Cortex of kidney (tissue), 1 donor: ENCODE results near the gene PHC2.
"Not testable (repeated sequence)": the region's sequence is repeated elsewhere in the genome, so short reads cannot be mapped to it uniquely, and the experiment has no call there.

Experiments
- DNase-seq: peaks from one replicate; lab custom pipeline; 2025; lab: John Stamatoyannopoulos, UW

The PHC2 gene

DNA sequence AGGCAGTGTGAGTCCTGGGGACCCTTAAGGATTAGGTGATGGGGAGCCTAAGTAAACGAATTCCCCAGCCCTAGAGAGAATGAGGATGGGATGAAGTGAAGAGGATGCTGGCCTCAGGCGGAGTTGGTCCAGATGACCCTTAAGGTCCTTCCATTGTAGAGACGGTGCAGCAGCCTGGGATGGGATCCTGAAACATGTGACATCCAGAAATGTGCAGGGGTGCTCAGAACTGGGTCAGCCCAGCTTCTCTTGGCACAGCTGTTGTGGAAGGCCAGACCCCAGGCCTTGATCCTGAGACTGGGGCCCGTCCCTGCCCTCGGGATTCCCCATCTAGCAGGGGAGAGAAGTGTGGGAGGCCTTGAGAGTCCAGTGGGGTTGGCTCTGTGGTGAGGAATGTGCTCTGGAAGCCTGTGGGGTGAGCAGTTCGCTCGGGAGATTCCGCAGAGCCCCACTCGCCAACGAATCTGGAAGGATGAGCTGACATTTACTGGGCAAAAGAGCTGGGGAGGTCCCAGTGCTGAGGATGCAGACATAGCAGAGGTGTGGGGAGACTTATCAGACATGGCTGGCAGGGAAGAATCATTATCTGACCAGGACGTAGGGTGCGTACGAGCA, 138.1 kb downstream of the PHC2 start:
- no peak for DNase-seq

DNA sequence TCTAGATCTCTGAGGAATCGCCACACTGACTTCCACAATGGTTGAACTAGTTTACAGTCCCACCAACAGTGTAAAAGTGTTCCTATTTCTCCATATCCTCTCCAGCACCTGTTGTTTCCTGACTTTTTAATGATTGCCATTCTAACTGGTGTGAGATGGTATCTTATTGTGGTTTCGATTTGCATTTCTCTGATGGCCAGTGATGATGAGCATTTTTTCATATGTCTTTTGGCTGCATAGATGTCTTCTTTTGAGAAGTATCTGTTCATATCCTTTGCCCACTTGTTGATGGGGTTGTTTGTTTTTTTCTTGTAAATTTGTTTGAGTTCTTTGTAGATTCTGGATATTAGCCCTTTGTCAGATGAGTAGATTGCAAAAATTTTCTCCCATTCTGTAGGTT, 140.3 kb downstream of the PHC2 start:
- DNase-seq = not testable (repeated sequence)

DNA sequence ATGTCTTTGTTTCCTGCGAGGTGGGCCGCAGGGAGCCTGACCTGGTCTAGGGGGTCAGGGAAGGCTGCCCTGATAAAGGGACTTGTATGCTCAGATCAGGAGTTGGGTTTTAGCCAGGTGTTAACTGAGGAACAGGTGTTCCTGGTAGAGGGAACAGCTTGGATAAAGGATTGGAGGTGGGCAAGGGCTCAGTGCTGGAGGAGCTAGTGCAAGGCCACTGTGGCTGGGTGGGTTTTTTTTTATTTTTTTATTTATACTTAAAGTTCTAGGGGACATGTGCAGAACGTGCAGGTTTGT, 141.1 kb downstream of the PHC2 start:
- no peak for DNase-seq

DNA sequence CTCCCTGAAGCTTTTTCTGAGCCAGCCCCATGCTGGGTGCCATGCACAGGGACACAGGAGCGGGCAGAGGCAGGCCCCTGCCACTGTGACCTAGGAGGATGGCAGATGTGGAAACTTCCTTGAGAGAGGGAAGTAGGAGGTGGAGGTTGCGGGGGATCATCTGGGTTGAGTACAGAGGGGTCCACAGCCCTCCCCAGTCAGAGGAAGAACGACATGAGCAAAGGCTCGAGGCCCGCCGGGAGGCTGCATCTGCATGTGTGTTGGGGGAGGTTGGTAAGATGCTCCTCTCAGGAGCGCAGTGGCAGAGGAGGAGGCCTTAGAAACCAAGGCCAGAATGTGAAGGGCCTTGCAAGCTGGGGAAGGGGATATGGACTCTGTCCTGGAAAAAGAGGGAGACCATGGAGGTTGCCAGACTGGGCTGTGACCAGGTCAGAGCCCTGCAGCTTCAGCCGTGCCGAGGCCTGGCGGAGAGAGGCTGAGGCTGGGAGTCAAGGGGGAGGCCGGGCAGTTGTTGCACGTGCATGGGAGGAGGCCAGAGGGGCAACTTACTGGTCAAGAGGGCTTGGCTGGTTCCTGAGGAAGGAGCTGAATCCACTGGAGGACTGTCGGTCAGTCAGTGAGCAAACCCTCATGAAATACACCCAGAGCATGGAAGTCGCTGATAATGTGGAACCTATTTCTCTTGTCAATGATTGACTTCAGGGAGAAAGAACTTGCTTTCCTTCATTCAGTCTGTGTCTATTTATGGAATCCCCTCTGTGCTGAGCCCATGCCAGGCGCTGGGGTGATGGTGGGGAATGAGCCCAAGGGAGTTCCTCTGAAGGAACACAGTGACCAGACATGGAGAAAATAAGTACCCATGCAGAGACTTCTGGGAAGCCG, 141.7 kb downstream of the PHC2 start:
- DNase-seq = no peak

DNA sequence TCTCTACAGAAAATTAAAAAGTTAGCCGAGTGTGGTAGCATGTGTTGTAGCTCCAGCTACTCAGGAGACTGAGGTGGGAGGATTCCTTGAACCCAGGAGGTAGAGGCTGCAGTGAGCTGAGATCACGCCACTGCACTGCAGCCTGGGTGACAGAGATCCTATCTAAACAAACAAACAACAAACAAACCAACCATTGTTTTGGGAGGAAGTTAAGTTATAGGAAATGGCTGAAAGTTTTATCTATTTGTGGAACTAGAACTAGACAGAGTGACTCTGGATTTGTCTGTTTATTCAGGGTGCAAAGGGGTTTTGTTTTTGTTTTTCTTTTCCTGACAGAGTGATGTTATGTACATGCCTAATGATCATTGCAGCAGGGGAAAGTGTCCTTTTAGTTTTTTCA, 143.6 kb downstream of the PHC2 start:
- DNase-seq = no peak

DNA sequence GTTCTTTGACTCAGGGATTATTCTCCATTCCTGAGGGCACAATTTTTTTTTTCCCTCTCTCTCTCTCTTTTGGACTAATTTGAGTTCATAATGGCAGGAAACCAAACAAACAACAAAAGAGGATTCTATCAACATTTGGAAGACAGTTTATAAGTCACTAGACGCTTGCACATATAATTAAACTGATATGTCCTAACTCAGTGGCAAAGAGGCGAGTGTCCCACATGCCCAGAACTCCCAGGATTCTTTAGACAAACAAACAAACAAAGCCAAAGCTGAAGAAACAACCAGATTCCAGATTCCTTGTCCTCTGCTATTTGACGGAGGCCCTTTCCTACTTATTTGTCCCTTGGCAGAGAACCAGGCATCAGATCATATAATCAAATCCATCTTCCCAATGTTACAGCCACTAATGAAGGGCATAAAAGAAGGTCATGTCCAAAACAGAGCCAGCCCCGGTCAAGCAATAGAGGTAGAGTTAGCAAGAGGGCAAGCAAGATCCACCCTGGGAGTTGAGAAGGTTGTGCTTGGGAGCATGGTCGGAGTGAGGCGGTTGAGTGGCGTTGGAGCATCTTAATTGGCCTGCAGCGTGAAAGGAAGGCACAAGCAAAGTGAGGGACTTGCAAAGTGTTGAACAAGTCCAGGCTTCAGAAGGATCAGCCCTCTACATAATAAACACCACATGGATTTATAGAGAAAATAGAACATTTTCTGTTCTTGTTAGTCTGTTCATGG, 144.3 kb downstream of the PHC2 start:
- DNase-seq = no peak

DNA sequence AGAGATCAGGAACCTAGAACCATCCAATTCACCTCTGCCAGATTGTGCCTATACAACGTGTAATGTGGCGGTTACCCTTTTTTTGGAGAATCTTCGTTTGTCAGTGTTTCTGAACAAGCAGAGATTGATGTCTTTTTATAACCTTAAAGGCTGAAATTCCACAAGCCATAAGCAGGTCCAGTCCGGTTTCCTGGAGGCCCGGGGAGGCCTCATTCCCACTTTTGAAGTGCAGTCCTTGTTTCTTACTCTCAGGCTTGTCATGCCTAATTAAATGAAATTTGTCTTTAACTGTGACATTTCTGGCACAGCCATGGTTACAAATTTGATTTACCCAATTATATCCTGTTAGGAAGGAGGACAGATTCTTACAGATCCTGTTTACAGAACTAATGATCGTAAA, 146.8 kb downstream of the PHC2 start:
- no peak for DNase-seq

DNA sequence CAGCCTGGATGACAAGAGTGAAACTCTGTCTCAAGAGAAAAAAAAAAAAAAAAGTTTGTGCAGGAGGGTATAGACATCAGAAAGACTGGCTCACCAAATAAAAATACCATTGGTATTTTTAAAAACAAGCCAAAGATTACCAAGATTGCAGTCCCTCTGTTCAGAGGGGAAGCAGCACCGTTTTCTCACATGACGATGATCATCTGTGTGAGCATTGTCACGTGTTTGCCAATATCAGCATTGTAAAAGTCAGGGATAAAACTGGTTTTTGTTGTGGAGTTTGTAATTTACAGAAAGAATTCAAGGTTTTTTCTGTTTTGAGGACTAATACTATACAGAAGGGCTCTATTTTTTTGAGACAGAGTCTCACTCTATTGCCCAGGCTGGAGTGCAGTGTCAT, 148.1 kb downstream of the PHC2 start:
- no peak for DNase-seq

DNA sequence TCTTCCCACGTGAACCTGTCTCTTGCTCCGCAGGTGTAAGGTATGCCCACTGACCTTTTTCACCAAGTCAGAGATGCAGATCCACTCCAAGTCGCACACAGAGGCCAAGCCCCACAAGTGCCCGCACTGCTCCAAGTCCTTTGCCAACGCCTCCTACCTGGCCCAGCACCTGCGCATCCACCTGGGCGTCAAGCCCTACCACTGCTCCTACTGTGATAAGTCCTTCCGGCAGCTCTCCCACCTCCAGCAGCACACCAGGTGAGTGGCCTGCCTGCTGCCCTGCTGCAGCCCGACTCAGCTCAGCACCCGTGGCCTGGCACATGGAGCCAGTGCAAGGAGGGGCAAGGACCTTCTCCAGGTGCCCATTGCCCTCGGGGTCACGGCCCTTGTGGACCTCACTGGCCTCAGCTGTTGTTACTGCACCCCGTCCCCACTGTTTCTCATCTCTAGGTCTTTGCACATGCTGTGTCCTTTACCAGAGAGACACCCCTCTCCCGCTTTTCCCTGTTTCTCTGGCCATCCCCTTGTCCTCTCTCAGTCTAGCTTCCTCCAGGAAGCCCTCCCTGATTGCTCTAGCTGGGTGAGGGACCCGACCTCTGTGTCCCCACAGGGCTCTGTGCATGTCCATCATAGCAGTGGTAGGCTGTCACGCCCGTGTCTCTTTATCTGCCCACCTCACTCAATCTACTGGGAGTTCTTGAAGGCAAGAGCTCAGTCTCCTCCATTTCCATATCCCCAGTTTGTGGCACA, 149.2 kb downstream of the PHC2 start:
- no peak for DNase-seq

DNA sequence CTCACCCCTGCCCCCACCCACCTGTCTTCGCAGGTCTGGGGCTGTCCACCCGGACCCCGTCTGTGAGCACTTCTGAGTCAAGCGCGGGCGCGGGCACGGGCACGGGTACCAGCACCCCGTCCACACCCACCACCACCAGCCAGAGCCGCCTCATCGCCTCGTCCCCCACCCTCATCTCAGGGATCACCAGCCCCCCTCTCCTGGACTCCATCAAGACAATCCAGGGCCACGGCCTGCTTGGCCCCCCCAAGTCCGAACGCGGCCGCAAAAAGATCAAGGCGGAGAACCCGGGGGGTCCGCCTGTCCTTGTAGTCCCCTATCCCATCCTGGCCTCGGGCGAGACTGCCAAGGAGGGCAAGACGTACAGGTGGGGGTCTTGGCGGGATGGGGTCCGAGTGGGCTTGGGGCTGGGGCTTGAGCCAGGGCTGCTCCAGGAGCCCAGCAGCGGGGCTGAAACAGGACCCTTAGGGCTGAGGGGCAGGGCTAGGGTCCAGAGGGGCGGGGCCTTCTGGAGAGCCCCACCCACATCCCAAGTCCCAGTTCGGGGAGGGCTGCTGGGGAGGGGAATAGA, 150.7 kb downstream of the PHC2 start:
- no peak for DNase-seq

DNA sequence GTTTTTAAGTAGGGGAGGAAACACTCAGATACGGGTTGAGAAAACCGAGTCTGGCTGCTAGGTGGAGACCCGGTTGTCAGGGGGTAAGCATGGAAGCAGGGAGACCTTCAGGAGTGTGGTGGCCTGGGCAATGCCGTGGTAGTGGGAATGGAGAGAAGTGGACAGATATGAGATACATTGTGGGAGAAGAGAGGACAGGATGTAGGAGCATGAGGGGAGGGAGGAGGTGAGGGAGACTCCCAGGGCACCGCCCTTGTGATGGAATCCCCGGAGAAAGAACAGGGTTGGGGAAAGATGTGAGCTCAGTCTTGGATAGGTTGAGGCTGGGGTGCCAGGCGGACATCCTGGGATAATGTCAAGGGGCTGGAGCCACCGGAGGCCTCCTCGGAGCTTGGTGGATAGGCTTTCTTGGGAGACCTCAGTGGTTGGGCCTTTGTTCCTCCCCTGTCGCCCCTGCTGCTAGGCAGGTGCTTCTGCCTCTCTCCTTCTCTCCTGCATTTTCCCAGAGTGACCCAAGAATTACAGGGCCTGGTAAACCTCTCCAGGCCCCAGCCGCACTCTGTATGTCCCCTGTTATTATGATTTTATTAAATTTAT, 153.3 kb downstream of the PHC2 start:
- no peak for DNase-seq

DNA sequence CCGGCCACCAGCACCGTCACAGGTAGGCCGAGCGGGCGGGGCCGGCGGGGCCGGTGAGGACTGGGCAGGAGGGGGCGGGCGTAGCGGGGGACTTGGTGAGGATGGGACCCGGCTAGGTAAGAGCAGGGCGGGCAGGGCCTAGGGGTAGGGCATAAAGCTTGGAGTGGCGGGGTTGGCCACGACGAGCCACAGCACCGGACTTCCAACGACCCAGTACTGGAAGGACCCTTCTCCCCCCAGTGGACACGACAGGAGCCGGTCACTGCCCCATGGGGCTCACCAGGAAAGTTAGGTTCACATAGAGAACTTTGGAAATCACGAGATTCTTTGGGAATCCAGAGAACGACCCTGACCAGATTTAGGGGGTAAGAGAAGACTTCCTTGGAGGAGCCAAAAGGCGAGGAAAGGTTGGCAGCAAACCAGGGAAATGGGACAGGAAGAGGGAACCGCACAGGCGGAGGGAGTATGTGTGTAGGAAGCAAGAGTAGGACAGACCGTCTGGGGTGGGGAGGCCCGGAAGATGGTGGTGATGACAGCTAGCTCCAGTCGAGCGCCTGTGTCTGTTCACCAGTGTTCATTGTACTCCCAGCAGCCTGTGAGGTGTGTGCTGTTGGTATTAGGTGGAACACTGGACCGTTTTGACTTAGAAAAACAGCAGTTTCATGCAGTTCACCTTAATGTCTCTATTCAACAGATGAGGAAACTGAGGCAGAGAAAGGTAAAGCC, 154.2 kb downstream of the PHC2 start:
- DNase-seq = no peak

DNA sequence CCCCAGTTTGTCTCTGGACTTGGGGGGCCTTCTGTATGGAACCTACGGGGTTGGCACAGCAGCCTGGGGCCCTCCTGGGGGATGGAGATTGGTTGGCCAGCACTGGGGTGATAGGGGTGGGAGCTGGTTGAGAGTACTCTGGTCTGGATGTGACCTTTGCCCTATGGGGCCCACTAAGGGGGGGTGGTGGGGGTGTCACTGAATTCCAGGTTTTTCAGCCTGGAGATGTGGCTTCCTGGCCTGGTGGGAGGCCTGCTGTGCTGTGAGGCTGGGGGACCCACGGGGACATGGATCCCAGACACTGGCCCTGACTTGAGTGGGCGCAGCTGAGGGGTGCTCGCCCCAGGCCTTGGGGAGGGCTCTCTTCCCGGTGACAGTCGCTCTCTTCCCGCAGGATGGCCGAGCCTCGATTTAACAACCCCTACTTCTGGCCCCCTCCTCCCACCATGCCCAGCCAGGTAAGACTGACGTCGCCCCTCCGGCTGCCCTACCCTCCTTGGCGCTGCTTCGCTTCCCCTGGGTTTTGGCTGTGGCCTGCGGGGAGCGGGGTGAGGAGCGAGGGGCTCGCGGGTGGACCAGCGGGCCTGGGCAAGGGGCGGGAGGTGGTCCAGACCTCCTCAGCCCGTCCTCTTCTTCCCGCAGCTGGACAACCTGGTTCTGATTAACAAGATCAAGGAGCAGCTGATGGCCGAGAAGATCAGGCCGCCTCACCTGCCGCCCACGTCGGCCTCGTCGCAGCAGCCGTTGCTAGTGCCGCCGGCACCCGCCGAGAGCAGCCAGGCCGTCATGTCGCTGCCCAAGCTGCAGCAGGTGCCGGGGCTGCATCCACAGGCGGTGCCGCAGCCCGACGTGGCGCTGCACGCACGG, 155.0 kb downstream of the PHC2 start:
- no peak for DNase-seq

DNA sequence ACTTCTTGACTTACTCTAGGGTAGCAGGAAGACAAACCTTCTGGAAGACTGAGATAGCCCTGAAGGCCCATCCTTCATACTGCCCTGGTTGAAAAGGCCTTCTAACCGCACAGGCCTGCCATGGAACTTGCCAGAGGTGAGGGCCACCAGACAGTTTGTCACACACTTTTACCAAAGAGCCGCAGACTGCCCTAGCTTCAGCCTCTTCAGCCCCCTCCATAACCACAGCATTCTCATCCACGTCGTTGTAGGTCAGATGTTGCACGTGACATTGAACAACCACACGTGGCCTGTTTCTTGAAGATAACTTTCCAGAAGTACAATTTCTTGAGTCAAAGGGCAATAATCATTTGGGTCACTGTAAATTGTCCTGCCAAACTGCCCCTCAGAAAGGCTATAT, 155.7 kb downstream of the PHC2 start:
- DNase-seq = no peak

DNA sequence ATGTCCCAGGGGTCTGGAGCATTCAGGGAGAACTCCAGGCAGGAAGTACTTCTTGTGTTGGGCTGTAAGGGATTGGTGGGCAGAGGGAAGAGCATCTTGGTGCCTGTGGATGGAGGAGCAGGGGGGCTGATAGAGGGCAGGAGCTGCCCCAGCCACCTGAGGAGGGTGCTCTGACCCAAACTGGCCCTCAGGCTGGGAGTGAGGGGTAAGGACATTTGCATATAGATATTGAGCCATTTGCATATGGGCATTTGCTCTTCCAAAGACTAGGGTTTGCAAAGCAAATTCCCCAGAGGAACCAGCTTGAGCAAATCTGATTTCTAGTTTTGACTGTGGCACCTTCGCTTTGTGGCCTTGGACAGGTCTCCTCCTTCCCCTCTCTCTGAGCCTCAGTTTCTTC, 156.4 kb downstream of the PHC2 start:
- no peak for DNase-seq

DNA sequence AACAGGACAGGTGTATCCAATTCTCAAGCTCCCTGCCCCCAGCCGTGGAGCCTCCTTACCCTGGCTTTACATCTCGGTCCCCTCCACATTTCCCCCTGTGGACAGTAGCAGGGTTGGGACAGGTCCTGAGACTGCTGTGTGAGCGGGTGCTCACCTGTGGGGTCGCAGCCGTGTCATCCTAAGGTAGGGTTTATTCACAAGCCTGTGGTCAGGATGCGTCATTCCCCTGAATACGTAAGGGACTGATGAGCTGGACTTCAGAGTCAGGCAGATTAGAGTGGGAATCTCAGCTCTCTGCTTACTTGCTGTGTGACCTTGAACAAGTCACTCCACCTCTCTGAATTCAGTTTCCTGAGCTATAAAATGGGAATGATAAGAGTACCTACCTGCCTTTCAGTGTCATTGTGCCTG, 156.9 kb downstream of the PHC2 start:
- no peak for DNase-seq
